Heart right ventricle (tissue), 16 donors: ENCODE data around the gene AGTRAP. TPM values are rescaled to one million over a fixed set of nuclear protein-coding genes. Genes with fewer than 3 reads are reported as not detected.
A peak's percentile ranks its signal among the peaks of the same experiment; 100 is the strongest.

Experiments
- ATAC-seq, 8 donors: fragments of 200-7000 bp; cut with Tn5 transposase; one replicate each; pipeline ENCODE4 v1.9.1; 2020; ENCODE audit warnings: mild to moderate bottlenecking in 8 of 8, moderate library complexity in 8 of 8, moderate number of reproducible peaks in 1 of 8
- DNase-seq, 2 donors: peaks; one replicate each; pipeline ENCODE4 v3.0.0-alpha.2; 2020
- H3K27ac ChIP-seq, 10 donors: fragments of 200-600 bp; sonication (generic) in 2 of 10; one replicate each; pipeline versions ENCODE4 v1.5.0 to v1.8.0; 2020 to 2022; ENCODE audit warnings: mild to moderate bottlenecking in 3 of 10
- H3K27me3 ChIP-seq, 7 donors: fragments of 200-600 bp; one replicate each; pipeline ENCODE4 v1.8.0; 2021 to 2022; ENCODE audit warnings: mild to moderate bottlenecking in 2 of 7
- H3K36me3 ChIP-seq, 9 donors: fragments of 200-600 bp; sonication (generic) in 1 of 9; one replicate each; pipeline versions ENCODE4 v1.5.0 to v1.8.0; 2020 to 2022; ENCODE audit warnings: mild to moderate bottlenecking in 2 of 9
- H3K4me1 ChIP-seq, 9 donors: fragments of 200-600 bp; sonication (generic) in 1 of 9; one replicate each; pipeline versions ENCODE4 v1.5.0 to v1.8.0; 2020 to 2022; ENCODE audit warnings: mild to moderate bottlenecking in 4 of 9
- H3K4me3 ChIP-seq, 10 donors: fragments of 200-600 bp; sonication (generic) in 2 of 10; one replicate each; pipeline versions ENCODE4 v1.5.0 to v1.8.0; 2020 to 2022; ENCODE audit warnings: mild to moderate bottlenecking in 7 of 10, moderate library complexity in 2 of 10
- H3K9me3 ChIP-seq, 11 donors: fragments of 200-600 bp in 10 of 11; sonication (generic) in 2 of 11; one replicate each; pipeline versions ENCODE4 v1.5.0 to v1.8.0; 2013 to 2022; ENCODE audit warnings: mild to moderate bottlenecking in 2 of 11, control low read depth in 1 of 11, moderate library complexity in 1 of 11
- WGBS, 2 donors: extraction: QIAGEN DNeasy Blood & Tissue Kit; methylation state at CpG; one replicate each; pipeline ENCODE4 v1.1.7; 2013; ENCODE audit warnings: inconsistent platforms in 1 of 2; 5-methylcytosine and 5-hydroxymethylcytosine counted together
- intact Hi-C, 10 donors: fragments of 100-400 bp; cut with DNase I; formaldehyde crosslinking; loops; one replicate each; pipeline versions ENCODE4 v1.11.1 to v1.14.2; 2022
- polyA plus RNA-seq, 2 donors: library from polyadenylated mRNA; stranded (reverse); fragments of 200-250 nt; gene quantifications; one replicate each; pipeline ENCODE4 v1.2.3, GENCODE V29; 2013
- total RNA-seq, 10 donors: library from RNA; stranded (reverse); fragmentation: NEBNext Ultra II Directional in 3 of 10; extraction: Animal tissue kit (Norgen Biotek cat#: 25700) in 3 of 10; gene quantifications; one replicate each; pipeline versions ENCODE4 v1.2.1 to v1.2.4, GENCODE V29; 2021 to 2023
- TF ChIP-seq, protein P1 (sequence below), 9 donors: fragments of 200-600 bp; sonication (generic) in 2 of 9; IDR thresholded peaks; one replicate each; pipeline versions ENCODE4 v1.5.0 to v1.8.0; 2021 to 2022; ENCODE audit warnings: antibody characterized with exemption in 9 of 9, mild to moderate bottlenecking in 5 of 9, moderate library complexity in 1 of 9
- donor health status: Arrhythmogenic right ventricular cardiomyopathy.
- donor health status: ischemic (EF 13 %, LVEDD 7.1; RV severe dilation, severe dysfunction).
- donor health status: healthy with polysubstance abuse.
- donor health status: DM: no; HTN: yes; CAD: no.
- donor health status: DM: no; HTN: no; CAD: no.
- donor health status: ischemic (EF 25% LVEDD 6.9; RV normal size, moderate dysfunction).
- donor health status: ischemic (EF 25% LVEDD 5.7; RV mildly dilated, moderate dysfunction).
- donor health status: healthy.
- donor health status: DM: yes; HTN: yes; CAD: no.
- donor health status: Ischemic cardiomyopathy.
- donor health status: ischemic (EF 35%, LVEDD 5.7; RV mildly dilated, moderate dysfunction).
- donor health status: nonischemic (EF 11% LVEDD 7.7; RV severe dilation, severe dysfunction).
- donor health status: DM: yes; HTN: yes; CAD: no.
- donor health status: PGD.
- donor health status: ischemic (EF 29% LVEDD 5.4; RV normal size, mild dysfunction).
- donor health status: nonischemic (EF 23%, LVEDD 6.1; RV moderate dilation, normal function).

The AGTRAP gene
- total and polyA plus RNA-seq, 12 donors = 12.9 to 96.7 (median 19.2) TPM

DNA sequence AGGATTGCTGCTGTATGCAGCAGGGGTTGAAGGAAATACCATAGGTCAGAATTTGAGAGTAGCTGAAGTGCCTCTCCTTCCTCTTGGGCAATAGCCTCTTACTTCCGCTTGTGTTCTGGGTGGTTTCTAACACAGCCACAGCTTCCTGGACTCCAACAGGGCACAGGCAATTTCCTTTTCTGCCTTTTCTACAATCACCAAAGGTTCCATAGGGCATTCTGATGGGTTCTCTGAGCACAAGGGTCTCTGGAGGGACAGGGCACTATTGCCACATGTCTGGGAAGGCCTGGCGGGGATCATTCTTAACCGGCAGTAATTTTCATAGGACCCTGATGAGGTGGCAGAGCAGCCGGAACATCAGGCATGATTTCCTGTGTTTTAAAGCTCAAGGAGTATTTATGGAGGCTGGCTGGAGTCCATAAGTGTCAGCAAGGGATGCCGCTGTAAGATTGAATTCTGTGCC, 5.5 kb upstream of the AGTRAP start:
- no peaks in the 10 kb centered on the region for H3K27me3 ChIP-seq
- peak overlapping the region in 8 of 10 donors; percentile 9 to 89 (median 72) for H3K27ac ChIP-seq
- no peaks in the 10 kb centered on the region for H3K36me3 ChIP-seq
- ATAC-seq = peak in 6 of 8 donors; percentile 18 to 64 (median 36)
- H3K4me1 ChIP-seq = peaks cover 4 to 66% (median 32%) of the 10 kb centered on the region in 9 donors
- intact Hi-C loops = loop anchor here in 1 of 10 donors (2.0 kb wide), 1 partner anchor 78 kb away; no protein-coding TSS in a partner anchor
- no peaks in the 10 kb centered on the region for H3K9me3 ChIP-seq
- H3K4me3 ChIP-seq = peak overlapping the region in 1 of 10 donors; percentile 23
- WGBS, 2 donors = 53 to 68% methylated on average over 5 of the region's 5 CpGs
- TF ChIP-seq, protein P1, sequence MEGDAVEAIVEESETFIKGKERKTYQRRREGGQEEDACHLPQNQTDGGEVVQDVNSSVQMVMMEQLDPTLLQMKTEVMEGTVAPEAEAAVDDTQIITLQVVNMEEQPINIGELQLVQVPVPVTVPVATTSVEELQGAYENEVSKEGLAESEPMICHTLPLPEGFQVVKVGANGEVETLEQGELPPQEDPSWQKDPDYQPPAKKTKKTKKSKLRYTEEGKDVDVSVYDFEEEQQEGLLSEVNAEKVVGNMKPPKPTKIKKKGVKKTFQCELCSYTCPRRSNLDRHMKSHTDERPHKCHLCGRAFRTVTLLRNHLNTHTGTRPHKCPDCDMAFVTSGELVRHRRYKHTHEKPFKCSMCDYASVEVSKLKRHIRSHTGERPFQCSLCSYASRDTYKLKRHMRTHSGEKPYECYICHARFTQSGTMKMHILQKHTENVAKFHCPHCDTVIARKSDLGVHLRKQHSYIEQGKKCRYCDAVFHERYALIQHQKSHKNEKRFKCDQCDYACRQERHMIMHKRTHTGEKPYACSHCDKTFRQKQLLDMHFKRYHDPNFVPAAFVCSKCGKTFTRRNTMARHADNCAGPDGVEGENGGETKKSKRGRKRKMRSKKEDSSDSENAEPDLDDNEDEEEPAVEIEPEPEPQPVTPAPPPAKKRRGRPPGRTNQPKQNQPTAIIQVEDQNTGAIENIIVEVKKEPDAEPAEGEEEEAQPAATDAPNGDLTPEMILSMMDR (IDR thresholded peaks at IDR 0.05) = no peak
- peak in 1 of 2 donors; percentile 23 for DNase-seq

DNA sequence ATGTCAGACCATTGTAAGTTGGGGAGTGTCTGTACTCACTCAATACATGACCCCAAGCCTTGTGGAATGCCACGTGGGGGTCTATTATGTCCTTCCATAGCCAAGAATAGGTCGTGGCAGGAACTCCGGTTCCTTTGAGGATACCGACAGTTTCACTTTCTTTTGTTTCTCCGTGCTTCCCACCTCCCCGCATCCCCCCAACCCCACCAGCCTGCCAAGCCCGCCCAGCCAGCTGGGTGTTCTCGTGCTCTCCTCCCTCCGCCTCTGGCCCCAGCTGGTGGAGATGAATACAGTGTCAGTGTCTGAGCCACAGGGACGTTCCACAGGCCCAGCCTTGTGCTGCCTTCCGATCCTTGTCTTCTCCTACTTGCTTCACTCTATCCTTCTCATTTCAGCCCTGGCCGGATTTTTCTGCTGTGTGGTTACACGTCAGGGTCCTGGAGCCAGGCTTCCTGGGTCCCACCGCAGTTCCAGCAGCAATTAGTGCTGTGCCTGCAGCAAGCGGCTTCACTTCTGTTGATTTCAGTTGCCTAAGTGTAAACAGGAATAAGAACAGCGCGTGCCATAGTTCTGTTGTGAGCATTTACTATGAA, 4.1 kb upstream of the AGTRAP start:
- no peaks in the 10 kb centered on the region for H3K9me3 ChIP-seq
- peak overlapping the region in 7 of 10 donors; percentile 9 to 53 (median 39) for H3K4me3 ChIP-seq
- H3K36me3 ChIP-seq = no peaks in the 10 kb centered on the region
- no peaks in the 10 kb centered on the region for H3K27me3 ChIP-seq
- H3K27ac ChIP-seq = peak overlapping the region in 9 of 10 donors; percentile 25 to 89 (median 72)
- 29 to 31% methylated on average over 17 of the region's 17 CpGs for WGBS, 2 donors
- peak; percentile 47 to 69 (median 55) for ATAC-seq
- DNase-seq = peak; percentile 59 to 83
- intact Hi-C loops = loop anchor here in 1 of 10 donors (2.0 kb wide), 1 partner anchor 77 kb away; no protein-coding TSS in a partner anchor
- TF ChIP-seq, protein P1 (IDR thresholded peaks at IDR 0.05) = no peak
- H3K4me1 ChIP-seq = peaks cover 6 to 64% (median 37%) of the 10 kb centered on the region in 9 donors

DNA sequence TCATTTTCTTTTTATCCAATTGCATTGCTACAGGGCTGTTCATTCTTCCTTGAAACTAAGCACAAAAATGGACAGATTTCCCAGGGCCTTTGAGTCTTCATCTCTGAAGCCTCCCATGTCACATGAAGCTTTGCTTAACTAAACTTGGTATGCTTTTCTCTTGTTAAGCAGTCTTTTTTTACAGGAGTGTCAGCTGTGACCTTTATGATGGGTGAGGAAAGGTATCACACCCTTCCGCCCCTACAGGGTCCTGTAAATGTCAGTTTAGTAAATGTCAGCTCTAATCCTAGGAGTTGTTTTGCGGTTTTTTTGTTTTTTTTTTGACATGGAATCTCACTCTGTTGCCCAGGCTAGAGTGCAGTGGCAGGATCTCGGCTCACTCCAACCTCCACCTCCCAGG, 2.6 kb upstream of the AGTRAP start:
- peaks cover 6 to 74% (median 48%) of the 10 kb centered on the region in 9 donors for H3K4me1 ChIP-seq
- H3K9me3 ChIP-seq = no peaks in the 10 kb centered on the region
- no peak overlapping the region for H3K4me3 ChIP-seq
- no peaks in the 10 kb centered on the region for H3K27me3 ChIP-seq
- H3K27ac ChIP-seq = no peak overlapping the region
- intact Hi-C loops = no loop called here
- WGBS, 2 donors = 95 to 98% methylated on average over 3 of the region's 3 CpGs
- DNase-seq (no peak), ATAC-seq (no peak)
- H3K36me3 ChIP-seq = no peaks in the 10 kb centered on the region
- TF ChIP-seq, protein P1 (IDR thresholded peaks at IDR 0.05) = no peak

DNA sequence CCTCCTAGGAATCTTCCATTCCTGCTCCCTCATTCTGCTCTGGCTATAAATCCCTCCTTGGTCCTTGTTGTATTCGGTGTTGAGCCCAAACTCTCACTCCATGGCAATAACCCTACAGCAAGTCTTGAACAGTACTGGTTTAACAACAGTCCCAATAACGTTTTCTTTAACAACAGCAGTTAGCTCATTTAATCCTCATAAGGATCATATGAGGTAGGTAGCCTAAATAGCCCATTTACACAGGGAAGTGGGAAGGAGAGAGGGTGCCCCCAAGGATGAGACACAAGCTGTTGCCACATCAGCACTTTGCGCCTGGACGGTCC, 444 bp upstream of the AGTRAP start:
- TF ChIP-seq, protein P1 (IDR thresholded peaks at IDR 0.05) = no peak
- ATAC-seq (no peak), DNase-seq (no peak)
- WGBS, 2 donors = 29 to 31% methylated on average over 4 of the region's 4 CpGs
- H3K9me3 ChIP-seq = no peaks in the 10 kb centered on the region
- no peaks in the 10 kb centered on the region for H3K27me3 ChIP-seq
- H3K4me1 ChIP-seq = peaks cover 6 to 75% (median 43%) of the 10 kb centered on the region in 9 donors
- intact Hi-C loops = loop anchor here in 4 of 10 donors (5.0 kb wide), 4 partner anchors 47 to 72 kb away; partner anchors contain the start of genes CLCN6 (in 1 of the 4) and MTHFR (in 1 of the 4)
- peak overlapping the region in 8 of 10 donors; percentile 74 to 99 (median 85) for H3K4me3 ChIP-seq
- peak overlapping the region; percentile 35 to 97 (median 88) for H3K27ac ChIP-seq
- no peaks in the 10 kb centered on the region for H3K36me3 ChIP-seq
